SHP77 (cell line): ENCODE measurements around the gene SLC2A4.
A peak's percentile ranks its signal among the peaks of the same experiment; 100 is the strongest.

Source experiments
- DNase-seq, 2 experiments: peaks; one replicate each; lab custom pipeline; 2025; lab: John Stamatoyannopoulos, UW

Gene SLC2A4

DNA sequence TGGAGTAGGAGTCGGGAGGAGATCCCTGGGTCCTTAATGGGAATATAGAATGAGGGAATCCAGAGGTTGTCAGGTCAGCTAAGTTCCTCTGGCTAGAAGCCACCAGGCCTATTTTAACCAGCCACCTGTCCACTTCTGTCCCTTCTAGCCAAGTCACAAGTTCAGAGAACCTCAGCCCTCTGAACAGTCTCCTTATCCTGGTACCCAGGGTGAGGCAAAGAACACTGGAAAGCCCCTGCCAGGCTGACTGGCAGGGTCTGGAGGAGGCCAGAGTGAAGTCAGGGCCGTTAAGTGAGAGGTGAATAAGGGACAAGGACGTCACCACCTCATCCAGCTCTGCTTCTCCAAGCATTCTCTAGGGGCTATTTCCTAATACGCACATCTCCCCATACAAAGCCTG is 32.7 kb upstream of the SLC2A4 start:
- no peak for DNase-seq

DNA sequence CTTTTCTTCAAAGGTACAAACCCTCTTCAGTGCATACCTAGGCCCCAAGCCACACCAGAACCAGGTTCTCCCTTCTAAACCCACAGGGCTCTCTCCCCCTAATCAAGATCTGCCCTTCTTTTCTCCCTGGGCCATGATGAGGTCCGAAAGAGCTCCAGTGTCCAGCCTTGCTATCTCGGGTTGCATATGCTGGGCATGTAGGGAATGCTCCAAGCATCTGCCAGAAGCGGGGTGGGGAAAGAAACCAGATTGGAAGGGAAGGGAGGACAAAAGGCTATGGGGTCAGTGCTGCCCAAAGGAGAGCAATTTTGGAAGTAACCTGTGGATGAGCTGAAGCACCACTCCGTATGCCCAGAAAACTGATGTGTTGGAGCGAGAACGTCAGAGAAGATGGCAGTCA is 32.3 kb upstream of the SLC2A4 start:
- DNase-seq, result no peak

DNA sequence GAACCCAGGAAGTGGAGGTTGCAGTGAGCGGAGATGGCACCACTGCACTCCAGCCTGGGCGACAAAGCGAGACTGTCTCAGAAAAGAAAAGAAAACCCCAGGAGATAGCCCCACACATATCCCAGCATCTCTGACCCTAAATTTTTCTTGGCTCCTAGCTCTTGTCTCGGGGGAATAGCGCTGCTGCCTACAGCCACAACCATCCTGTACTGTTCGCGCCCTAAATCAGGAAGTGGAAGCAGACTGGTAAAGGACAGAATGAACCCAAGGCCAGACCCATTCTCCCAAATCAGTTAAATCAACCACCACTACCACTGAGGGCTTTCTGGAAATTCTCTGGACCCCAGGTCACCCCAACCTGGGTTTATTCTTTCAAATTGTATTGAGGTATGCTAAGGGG is 31.7 kb upstream of the SLC2A4 start:
- DNase-seq, result no peak

DNA sequence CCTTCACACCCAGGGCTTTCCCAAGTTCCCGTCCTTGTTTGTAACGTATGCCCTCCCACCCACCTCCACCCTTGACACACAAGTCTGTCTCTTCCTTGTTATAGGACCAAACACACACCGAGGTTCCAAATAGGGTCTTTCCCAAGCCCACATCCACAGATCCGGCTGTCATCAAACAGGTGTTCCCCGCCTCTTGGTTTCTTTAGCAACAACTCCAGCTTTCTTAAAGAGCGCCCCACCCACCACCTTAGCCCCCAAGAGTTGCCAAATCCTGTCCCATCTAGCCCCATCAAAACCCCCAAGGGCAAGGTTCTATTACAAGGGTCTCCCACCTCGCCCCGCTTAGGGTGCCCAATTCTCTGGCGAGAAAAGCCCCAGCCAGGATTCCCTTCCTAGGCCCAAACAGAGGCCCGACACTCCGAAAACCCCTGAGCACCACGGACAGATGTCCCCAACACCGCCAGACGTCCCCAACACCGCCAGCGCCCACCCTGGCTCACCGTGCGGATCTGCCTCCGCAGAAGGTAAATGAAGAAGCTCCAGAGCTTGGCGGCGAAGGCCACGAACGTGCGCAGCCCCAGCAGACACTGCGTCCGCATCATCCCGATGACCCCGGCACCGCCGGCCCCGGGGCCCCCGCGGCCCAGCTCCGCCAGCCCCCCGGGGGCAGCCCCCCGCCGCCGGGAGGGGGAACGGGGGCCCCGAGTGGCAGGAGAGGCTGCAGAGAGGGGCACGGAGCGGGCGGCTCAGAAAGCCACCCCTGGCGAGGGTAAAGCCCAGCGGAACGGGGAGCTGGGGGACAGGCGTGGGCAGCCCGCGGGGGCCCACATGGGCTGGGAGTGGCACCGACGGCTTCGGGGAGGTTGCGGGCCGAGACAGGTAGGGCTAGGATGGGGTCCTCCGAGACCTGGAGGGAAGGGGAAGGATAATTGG is 30.6 kb upstream of the SLC2A4 start:
- no peak for DNase-seq

DNA sequence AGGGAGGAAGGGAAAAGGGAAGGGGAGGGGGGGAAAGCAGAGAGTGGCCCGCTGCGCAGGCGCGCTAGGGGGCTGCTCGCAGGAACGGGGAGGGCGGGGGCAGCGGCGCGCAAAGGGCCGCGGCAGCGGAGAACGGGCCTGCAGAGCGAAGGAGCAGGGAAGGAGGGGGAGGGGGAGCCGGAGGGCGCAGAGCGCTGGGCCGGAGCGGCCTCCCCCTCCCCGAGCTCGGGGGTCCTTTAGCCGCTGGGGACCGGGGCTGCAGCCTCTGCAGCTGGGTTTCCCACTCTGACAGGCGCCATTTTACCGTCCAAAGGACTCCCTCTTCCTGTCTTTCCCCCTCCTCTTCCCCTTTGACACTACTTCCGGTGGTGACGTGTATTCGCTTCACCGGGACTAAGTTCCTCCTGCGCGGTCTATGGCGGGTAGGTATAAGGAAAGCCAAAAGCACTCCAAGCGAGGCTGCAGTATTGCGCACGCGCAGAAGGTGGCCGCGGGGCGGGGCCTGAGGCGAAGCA is 29.8 kb upstream of the SLC2A4 start, which contains the start of gene CTDNEP1:
TSS of gene CTDNEP1 (minus strand) at position 74 of the 515 bp plus-strand sequence. CDS start 438 bp downstream, outside the sequence.
- DNase-seq, result peak; percentile 99 to 100

DNA sequence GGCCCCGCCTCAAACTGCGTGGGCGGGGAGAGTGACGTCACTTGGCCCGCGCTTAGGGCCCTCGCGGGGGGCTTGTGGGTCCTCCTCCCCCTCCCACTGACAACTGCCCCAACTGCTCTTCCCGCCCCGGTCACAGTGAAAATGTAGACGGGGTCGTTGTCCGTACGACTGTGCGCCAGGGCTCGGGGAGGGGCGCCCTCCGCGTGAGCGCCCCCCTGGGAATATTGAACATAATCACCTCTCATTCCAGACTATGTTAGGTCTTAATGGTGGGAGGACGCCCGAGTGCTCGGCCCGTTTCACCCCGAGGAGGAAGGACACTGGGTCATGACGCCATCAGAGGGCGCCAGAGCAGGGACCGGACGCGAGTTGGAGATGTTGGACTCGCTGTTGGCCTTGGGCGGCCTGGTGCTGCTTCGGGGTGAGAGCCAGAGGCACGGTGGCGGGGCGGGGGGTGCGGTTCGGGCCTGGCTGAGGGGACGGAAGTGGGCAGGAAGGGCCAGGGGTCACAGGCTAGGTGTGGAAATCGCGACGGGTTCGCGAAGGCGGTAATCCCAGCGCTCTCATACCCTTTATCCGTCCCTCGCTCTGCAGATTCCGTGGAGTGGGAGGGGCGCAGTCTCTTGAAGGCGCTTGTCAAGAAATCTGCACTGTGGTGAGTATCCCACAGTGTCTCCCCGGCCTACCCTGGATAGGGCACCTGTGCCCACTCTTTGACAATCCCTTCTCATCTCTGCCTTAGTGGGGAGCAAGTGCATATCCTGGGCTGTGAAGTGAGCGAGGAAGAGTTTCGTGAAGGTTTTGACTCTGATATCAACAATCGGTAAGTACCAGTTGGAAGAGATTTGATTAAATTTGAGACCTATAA is 29.1 kb upstream of the SLC2A4 start, which contains the start of gene ELP5:
TSS of gene ELP5 (plus strand) at position 40 of the 868 bp plus-strand sequence. CDS start at position 376, 336 bp downstream.
- peak; percentile 94 to 97 for DNase-seq

DNA sequence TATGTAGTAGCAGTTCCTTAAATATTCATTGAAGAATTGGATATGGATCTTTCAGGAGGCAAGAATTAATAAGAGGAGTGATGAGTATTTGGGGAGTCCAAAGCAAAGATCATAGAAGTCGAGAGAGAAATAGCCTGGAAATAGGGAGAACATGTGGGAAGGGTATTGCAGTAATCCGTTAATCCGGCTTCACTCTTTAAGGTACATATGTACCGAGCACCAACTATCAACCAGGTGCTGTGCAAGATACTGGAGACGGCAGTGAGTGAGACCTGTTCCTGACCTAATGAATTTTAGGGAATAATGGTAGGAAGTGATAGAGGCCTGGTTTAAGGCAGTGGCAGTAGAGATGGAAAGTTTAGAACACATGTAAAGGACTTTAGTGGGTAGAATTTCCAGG is 28.4 kb upstream of the SLC2A4 start:
- DNase-seq, result no peak

DNA sequence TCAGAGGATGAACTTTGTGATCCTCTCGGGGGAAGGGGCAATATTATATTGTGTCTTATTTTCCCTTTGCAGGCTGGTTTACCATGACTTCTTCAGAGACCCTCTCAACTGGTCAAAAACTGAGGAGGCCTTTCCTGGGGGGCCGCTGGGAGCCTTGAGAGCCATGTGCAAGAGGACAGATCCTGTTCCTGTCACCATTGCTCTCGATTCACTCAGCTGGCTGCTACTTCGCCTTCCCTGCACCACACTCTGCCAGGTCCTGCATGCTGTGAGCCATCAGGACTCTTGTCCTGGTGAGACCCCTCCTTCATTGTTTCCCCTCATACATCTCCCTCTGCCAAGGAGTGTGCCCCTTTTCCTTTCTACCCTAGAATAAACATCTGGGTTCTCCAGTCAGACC is 27.0 kb upstream of the SLC2A4 start:
- no peak for DNase-seq

DNA sequence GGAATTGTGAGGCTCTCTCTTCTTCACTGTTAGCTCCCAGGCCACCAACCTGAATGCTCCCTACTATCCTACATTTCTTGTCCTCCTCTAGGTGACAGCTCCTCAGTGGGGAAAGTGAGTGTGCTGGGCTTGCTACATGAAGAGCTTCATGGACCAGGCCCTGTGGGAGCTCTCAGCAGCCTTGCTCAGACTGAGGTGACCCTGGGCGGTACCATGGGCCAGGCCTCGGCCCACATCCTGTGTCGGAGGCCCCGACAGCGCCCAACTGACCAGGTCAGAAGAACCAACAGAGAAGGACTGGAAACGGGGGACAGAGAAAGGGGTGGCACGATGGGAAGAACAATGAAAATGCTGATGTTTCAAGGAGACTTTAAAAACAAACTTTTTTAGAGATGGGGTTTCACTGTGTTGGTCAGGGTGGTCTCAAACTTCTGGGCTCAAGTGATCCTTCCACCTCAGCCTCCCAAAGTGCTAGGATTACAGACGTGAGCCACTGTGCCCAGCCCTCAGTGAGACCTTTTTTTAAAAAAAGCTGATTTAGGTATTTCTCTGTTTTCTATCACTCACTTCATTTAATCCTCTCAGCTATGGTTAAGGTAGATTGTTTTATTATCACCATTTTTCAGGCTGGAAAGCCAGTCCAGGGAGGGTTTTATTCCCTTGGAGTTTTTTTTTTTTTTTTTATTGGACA is 24.6 kb upstream of the SLC2A4 start:
- DNase-seq, result no peak

DNA sequence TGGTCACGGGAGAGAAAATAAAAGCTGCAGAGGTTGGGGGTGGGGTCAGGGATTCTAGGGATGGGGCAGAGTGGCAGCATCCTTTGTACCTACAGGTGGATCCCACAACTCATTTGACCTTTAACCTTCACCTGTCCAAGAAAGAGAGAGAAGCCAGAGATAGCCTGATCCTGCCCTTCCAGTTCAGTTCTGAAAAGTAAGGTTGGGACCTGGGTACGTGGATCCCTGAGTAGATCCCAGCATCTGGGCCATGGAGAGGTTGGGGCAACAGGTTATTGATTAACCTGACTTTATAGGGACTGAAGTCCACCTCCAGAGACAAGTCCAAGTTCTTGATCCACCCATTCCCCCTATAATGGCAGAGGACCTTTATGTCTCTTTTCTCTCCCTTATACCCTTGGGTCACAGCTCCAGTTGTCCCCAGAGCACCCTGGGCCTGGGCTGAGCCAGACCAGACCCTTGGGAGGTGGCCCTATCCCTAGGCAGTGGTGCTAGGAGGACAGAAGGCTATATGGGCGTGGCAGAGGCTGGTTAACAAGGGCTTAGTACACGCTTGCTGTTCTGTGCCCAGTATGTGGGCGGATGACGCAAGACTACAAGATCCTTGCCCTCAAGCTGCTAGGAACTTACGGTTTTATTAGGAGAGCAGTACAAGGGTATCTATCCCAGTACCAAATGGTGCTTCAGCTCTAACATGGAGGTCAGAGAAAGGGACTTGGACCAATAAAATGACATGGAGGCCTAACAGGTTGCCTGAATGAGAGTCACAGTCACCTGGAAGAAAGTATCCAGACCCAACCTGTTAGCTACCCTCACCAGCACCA is 22.6 kb upstream of the SLC2A4 start:
- DNase-seq, result no peak

DNA sequence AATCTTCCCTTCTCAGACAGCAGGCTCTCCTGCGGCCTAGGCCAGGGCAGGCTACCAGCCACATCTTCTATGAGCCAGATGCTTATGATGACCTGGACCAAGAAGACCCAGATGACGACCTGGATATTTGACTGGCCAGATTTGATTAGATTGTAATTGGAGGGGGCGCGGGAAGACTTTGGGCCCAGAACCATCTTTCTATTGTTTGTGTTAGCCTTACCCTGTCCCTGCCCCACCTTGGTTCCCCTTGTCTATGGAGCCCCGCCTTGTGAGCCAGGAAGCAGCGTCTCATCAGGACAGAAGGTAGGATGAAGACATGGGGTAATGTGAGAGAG is 22.0 kb upstream of the SLC2A4 start:
- no peak for DNase-seq

DNA sequence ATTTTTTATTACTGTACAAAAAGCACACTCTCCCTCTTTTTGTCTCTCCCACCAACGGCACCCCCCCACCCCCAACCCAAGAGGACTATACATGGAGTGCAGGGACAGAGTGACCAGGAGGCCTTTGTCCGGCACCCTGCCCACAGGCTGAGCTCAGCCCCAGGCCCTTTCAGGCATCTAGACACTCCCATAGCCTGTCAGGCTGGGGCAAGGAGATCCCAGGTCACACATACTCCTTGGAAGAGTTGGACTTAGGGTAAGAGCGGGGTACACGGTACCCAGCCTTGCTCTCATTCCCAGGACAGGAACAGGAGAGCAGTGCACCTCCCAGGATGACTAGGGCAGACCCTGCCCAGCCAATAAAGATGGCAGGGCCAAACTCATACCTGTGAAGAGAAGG is 21.4 kb upstream of the SLC2A4 start:
- no peak for DNase-seq

DNA sequence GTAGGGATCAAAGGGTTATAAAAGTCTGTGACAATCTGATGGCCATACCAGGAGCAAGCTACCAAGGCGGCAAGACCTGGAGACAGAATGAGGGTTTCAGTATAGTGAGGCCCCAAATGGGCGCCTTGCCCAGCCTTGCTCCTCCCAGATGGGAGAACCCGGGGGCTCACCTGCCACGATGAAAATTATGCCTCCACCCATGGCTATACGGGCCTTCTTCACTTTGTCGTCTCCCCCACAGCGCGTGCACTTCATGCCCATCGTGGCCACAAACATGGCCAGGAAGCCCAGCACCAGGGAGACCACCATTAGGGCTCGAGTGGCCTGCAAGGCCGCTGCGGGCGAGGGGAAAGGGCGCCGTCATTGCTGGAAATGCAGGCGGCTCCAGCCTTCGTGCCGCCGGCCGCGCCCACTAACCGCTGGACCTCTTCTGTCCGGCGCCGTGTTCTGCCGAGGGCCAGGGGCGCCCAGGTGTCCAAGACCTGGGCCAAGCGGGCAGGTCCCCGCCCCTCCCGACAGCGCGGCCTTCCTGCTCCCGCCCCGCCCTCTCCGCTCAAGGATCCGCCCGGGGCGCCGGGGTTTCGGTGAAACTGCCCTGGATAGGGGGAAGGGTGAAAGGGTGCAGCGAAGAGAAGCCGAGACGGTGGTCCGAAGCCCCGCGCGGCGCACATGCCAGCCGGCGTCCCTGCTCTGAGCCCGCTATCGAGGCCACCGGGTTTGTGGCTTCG is 20.7 kb upstream of the SLC2A4 start:
- DNase-seq, result peak; percentile 10 to 21

DNA sequence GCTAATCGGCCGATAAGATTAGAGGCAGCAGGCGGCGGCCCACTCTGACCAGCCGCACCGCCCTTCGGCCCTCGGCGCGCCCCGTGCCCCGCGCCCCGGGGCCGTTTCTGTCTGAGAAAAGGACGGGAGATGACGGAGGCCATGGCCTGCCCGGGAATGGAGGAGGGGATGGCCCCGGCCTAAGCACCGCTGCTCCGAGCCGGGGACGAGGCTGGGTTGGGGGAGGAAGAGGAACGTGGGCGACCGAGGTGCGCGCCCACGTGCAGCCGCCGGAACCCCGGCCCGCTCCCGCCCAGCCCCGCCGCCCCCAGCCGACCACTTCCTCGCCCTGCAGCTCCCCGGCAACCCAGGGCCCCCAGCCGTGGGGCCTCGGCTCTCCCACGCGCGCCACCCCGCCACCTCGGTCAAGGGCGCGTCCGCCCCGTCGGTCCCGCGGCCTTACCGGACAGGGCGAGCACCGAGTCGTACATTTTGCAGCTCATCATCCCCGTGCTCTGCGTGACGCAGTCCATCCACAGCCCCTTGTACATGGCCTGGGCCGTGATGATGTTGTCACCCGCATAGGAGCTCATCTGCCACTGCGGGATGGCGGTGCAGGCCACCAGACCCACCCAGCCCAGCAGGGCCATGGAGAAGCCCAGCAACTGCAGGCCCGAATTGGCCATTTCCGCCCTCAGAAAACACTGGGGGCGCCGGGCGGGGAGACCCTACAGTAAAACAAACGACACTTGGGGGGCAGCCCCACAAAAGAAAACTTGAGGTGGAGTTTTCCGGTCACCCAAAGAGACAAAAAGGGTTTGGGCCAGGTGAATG is 19.9 kb upstream of the SLC2A4 start:
- DNase-seq, result no peak

DNA sequence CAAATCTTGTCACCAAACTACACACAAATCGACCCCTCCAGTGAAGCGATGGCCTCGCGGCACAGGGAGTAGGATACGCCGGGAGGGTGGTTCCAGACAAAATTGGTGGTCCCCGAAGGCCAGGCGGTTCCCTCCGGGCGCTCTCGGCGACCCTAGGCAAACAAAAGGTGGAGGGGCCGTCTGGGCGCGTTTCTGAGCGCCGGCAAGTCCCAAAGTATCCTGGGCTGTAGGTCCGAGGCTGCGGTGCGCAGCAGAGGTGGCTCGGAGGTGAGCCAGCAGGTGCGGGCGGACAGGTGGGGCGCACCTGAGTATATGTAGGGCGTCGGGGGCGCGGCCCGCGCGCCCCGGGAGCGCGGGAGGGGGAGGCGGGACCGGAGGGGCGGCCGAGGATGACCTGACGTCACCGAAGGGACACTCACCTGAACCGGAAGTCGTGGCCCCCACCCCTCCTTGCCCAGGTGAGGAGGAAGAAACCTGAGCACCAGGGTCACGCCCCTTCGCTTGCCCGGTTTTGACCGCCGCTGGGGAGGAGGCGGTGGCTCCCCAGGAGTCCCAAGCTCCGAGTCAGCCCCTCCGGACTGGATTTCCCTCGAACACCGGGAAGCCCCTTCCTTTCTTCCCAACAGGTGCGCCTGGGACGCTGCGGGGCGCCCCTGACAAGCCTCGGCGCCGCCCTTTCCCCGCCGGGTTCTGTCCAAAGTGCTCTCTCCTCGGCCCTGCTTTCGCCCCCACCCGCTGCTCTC is 19.2 kb upstream of the SLC2A4 start, which contains the start of gene CLDN7:
TSS of gene CLDN7 (minus strand) at position 287 of the 743 bp plus-strand sequence. CDS start 435 bp downstream, outside the sequence.
- DNase-seq, result no peak

DNA sequence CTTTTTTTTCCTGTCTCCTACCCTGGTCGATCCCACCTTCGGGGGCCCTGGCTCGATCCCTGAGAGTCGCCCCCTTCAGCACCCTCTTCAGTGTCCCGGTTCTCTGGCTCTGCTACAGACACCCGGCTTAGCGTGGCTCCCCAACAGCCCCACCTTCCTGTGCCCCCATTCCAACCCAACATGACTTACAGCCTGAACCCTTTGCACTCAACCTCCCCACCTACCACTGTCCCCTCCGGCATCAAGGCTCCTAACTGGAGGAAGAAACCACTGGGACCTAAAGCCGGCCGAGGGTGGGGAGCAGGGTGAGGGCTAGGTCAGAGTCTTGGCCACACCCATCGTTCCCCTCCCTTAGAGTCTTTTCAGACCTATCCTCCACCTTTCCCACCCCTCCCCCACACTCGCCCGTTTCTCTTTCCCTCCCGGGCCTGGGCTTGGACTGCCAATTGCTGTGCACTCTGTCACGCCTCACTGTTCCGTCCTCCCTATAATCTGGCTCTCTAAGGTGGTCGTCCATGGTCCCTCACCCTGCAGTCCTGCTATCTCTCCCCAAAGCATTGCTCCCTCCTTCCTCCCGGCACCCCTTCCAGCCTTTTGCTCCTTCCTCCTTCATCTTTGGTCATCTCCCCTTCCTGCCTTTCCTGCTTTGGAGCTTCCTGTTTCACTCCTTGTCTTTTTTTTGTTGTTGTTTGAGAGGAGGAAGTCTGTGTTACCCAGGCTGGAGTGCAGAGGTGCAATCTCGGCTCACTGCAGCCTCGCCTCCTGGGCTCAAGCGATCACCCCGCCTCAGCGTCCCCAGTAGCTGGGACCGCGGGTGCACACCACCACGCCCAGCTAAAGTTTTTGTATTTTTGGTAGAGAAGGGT is 18.4 kb upstream of the SLC2A4 start:
- no peak for DNase-seq

DNA sequence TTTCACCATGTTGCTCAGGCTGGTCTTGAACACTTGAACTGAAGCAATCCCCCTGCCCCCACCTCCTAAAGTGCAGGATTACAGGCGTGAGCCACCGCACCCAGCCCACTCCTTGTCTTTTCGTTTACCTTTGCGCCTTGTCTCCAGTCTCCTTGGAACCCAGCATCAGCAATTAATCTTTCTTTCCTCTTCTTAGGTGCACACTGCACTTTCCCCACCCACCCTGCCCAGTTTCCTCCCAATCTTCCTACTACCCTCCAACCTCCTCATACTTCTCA is 17.8 kb upstream of the SLC2A4 start:
- no peak for DNase-seq

DNA sequence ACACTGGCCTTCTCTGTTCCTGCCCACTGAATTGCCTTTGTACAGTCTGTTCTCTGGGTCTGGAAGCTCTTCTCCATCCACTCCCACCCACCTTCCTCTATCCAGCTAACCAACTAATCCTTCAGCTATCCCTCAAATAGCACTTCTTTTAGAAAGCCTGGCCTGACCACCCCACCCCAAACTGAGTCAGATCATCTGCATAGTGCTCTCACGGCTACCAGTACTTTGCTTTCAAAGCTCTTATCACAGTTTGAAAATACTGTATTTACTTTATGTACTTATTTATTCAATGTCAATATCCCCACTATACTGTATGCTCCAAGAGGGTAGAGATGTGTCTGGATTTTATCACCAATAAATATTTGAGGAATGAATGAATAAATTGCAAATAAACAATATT is 14.7 kb upstream of the SLC2A4 start:
- DNase-seq, result no peak
